GM12864 (cell line): ENCODE measurements around the gene CDKAL1.

ENCODE experiments used
- DNase-seq: peaks from one replicate; pipeline ENCODE4 v3.0.0-alpha.2; 2011; ENCODE audit warnings: low read depth
- H3K4me3 ChIP-seq: 2 replicates; pipeline ENCODE4 v1.5.1; 2011; ENCODE audit warnings: mild to moderate bottlenecking, low read depth, low read length, control low read depth
- CTCF ChIP-seq: IDR thresholded peaks from 2 replicates; pipeline ENCODE4 v1.5.1; 2011; ENCODE audit warnings: low read depth, mild to moderate bottlenecking, moderate library complexity, low read length, control low read depth, inconsistent platforms; ENCODE audit errors: missing control alignments

The CDKAL1 gene

GRCh38 chr6:20907486-20908071 lies 373.3 kb downstream of the CDKAL1 start:
- no peak overlapping the region for H3K4me3 ChIP-seq
- DNase-seq: no peak
- no peak for TF ChIP-seq CTCF

DNA sequence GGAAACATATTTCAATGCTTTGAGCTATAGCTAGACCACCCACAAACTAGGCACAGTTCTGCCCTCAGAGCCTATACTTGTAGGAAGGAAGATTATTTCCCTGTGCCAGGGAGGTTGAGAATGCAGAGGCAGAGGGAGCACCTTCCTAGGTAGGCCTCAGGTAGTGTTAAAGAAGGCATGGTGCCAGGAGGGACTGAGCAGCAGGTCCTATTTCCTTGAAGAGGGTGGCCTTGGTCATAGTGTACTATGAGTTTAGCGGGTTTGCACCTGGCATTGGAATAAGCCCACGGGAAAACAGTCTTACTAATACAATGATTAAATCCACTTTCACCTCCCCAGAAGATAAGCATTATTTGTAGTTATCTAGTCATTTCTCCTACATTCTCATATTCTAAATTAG lies 375.4 kb downstream of the CDKAL1 start:
- no peak for DNase-seq
- H3K4me3 ChIP-seq: no peak overlapping the region
- no peak for TF ChIP-seq CTCF

DNA sequence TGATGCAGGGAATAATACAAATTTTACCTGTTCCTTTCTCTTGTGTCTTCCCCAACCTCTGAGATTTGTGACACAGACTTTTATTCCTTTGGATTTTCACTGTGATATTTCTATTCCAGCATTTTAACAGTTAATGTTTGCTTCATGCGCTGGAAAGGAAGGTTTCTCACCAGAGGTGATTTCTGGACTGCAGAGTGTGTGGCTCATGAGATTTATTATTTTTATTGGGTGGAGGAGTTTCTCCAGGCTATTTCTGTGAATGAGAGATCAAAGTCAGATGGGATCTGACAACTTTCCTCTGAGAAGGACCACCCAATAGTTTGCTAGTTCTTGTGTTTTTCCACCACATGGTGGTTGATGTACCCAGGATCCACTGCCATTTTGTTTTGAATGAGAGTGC lies 377.5 kb downstream of the CDKAL1 start:
- no peak overlapping the region for H3K4me3 ChIP-seq
- DNase-seq: no peak
- no peak for TF ChIP-seq CTCF

GRCh38 chr6:20915156-20915555 lies 380.9 kb downstream of the CDKAL1 start:
- no peak for DNase-seq
- TF ChIP-seq CTCF: no peak
- H3K4me3 ChIP-seq: no peak overlapping the region

DNA sequence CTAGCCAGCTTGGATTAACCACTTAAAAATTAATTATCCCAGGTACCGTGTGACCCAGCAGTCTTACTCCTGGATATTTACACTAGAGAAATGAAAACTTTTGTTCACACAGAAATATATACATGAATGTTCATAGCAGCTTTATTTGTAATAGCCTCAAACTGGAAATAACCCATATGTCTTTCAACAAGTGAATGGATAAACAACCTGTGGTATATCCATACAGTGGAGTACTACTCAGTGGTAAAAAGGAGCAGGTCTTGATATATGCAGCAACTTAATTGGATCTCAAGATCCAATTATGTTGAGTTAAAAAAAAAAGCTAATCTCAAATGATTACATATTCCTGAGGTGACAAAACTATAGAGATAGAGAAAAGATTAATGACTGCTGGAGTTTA lies 381.4 kb downstream of the CDKAL1 start:
- TF ChIP-seq CTCF: no peak
- no peak for DNase-seq
- no peak overlapping the region for H3K4me3 ChIP-seq

GRCh38 chr6:20916086-20916485 lies 381.8 kb downstream of the CDKAL1 start:
- no peak for DNase-seq
- TF ChIP-seq CTCF: no peak
- no peak overlapping the region for H3K4me3 ChIP-seq

DNA sequence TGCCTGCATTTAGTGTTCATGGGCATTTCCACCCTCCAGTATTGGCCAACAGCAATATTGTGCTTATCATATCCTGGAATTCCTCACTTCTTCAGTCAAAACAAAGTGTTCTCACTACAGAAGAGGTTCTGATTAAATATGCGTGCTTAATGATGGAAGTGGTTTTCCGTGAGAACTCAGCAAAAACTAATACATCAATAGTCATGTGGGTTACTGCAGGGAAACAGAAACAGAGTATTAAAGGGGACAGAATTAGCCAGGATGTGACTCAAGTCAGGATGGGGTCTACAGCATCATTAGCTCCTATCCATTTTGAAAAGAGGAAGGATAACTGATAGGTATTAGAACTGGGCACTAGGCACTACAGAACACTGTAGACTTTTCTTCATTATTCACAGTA lies 384.6 kb downstream of the CDKAL1 start:
- DNase-seq: no peak
- no peak overlapping the region for H3K4me3 ChIP-seq
- no peak for TF ChIP-seq CTCF
